Retina (tissue), 1 donor: ENCODE measurements around the gene ACLY.
A peak's percentile ranks its signal among the peaks of the same experiment; 100 is the strongest.
"Not testable (repeated sequence)": the region's sequence is repeated elsewhere in the genome, so short reads cannot be mapped to it uniquely, and the experiment has no call there.

Source experiments
- DNase-seq: peaks from one replicate; pipeline ENCODE4 v3.0.0-alpha.2; 2016

ACLY gene

DNA sequence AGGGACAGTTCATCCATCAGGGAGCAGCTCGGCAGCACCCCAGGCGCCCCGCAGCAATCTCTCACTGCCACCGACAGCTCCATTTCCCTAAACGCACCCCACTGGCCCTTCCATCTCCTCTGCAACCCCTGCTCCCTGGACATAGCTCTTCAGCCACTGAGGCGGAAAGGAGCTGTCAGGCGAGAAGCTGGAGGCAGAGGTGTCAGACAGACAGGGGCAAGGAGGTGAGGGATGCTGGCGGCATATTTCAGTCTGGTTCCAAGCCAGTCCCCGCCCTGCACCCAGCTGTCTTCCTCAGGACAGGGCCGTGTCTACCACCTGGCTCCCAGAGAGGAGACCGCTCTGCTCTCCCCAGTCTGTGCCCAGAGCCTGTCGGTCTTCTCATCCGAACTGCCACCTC, 9.7 kb downstream of the ACLY start:
- DNase-seq: peak; percentile 25

DNA sequence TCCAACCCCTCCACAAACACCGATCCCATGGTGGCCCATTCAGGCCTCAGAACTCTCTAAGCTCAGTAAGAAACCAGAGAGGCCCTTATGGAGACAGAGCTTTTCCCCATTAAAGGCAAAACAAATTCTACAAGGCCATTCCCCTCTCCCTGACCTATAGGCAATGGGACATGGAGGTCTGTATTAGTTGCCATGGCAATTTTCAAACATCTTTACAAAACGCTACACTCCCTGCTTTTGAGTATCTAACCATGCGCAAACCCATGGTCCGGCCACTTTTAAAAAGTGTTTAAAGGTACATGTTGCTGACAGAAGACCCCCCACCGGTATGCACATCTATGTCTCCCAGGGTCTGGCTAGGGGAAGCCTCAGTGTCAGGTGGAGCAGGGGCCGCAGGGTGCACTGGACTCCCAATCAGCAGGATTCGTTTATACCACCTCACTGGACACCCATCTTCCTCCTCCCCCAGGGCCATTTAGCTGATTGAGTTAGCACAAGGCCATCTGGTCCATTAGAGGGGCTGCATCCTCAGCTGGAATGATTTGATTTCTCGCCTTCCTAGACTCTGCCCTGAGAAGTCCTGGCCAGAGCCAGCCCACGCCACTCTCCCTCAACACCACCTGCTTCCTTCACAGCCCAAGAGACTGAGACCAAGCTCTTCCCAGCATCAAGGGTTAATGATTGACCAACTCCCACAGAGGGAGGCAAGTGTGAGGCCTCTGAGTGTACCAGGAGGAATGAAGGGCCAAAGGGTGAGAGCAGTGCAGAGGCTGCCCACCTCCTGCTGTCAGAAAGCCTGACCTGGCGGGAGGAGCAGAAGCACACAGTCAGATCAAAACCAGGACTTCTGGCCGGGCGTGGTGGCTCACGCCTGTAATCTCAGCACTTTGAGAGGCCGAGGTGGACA, 10.9 kb downstream of the ACLY start:
- peak; percentile 67 for DNase-seq

DNA sequence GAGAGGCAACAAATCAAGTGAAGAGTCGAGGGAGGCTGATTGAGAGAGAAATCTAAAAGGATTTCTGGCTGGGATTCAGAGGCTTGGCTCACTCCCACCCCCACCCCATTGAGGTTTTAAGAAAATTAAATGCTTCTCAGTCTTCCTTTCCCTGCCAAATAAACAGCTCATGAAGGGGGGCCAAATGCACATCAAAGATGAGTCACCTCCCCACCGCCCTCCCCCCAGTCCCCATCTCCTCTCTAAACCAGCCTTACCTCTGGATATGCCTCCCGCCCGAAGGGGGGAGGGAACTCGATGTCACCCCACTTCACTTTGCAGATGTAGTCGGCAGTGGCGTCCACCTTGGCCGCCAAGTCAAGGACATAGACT, 11.6 kb downstream of the ACLY start:
- DNase-seq: no peak

DNA sequence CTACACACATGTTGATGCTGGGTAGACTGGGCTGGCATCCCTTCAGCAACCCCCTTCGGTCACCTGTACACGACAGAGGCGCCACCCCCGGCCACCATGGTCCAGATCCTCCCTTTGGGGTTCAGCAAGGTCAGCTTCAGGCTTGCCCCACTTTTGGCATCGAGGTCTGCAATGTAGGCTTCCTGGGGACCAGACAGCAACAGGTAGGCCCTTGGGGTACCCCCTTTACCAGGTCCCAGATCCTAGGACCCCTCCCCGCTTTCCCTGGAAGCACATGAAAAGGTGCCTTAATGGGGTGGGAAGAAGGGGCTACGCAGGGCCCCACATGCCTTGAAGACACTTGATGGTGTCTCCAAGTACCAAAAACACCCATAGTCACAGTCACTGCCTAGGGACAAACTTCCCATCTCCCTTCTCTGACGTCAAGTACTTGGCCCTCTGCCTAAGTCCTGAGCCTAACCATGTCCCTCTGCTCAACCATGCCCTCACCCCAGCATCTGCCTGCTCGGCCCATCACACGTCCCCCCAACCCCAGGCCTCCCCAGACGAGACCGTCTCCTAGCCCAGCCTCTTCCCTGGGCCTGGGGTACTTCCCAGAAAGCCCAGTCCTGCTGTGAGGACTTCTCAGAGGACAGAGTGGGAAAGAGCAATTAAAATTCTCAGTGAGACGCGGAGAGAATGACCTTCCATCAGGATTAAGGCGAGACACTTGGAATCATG, 12.1 kb downstream of the ACLY start:
- no peak for DNase-seq

DNA sequence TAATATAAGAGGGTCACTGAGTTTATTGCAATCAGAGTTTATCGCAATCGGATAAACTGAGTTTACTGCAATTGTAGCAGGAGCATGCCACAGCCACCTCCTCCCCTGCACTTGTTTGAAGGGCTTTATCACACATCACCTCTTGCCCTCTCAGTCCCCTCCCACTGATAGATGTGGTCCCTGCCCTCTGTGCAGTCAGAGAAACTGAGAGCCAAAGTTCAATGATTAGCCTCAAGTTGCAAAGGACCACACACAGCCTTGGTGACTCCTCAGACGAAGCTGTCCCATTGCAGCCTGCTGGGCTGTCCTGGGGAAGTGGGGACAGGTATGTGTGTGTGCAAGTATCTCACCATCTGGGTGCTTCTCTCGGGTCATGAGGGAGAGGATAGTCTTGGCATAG, 13.6 kb downstream of the ACLY start:
- DNase-seq: no peak

DNA sequence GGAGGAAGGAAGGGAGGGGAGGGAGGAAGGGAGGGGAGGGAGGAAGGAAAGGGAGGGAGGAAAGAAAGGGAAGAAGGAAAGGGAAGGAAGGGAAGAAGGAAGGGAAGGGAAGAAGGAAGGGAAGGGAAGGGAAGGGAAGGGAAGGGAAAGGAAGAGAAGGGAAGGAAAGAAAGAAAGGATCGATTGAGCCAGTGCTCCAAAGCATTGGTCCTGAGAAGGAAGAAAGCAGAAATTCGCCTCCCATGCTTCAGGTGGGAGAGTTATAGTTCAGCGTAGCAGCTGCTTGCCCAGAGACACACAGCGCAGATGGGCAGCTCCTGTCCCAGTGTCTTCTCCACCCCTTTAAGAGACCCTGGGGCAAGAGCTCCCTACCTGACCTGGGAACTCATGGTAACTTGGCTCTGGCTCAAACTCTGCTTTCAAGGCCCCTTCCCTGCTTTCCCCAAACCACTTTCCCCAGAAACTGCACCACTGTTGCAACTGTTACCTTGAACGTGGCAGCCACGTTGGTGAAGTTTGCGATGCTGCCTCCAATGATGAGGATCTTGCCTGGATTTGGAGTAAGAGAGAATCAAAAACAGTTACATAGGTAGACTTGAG, 14.4 kb downstream of the ACLY start:
- no peak for DNase-seq

DNA sequence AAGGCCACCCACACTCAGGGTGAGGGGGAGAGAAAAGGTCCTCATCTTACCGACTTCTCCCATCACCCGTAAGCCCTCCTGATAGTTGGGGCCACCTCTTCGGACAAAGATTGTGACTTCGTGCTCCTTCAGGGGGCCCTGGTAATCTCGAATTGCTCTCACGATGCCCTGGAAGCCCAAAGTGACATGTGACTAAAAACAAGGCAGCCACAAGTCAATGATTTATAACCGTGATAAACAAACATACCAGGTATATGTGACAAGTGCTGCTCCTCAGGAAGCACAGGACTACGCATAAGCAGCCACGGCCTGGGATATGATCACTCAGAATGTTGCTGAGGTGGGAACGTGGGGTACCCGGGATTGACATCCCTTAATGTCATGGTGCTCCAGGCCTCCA, 17.1 kb downstream of the ACLY start:
- no peak for DNase-seq

DNA sequence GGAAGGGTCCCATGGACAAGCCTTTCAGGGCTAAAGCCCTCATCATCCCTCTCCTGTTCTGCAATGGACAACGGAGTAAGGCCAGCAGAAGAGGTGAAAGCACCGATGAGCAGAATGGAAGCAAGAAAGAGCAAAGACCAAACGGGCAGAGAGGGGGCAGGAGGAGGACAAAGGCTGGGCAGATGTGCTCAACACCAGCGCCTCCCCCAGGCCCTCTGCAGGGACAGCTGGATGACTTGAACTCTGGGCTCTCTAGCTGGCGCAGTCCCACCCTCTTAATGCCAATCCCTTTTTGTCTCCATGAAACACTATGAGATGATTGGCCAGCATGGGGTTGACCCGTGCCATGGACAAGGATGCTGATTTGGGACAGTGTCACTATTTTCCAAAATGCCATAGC, 22.0 kb downstream of the ACLY start:
- no peak for DNase-seq

DNA sequence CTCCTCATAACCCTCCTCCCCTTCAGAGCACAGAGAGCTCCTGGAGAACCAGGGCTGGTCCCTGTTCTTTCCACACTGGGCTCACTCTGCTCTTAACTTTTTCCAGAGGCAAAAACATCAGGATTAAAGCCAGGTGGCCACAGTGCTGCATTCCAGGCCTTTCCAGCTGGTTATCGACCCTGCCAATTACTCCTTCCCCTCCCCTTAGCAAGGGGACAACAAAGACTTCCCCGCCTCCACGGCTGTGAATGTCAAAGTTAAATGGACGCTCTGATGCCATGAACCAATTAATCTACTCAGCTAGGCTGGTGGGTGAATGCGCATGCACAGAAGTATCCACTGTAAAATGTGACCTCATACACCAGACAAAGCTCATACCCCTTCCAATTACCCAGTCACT, 23.1 kb downstream of the ACLY start:
- DNase-seq: peak; percentile 18

DNA sequence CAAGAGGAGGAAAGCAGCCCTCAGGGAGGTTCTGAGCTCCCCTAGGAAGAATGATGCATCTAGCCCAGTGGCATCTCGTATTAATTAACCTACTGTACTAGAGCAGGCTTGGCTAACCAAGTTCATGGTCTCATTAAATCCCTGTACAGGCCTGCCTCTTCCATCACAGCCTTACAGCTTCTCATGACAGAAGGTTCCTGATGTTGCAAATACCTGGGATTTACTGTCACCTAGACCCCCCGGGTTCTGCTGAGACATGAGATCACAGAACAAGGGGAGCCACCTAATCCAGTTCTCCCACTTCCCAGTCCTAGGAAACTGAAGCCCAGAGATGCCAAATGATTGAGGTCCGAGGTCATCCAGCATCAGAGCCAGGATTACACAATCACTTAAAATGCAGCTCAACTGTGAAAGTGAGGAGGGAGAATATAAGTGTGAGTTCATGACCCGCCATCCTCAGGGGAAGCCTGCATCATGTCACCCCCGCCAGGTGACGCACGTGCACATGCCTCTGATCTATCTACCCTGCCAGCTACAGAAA, 23.9 kb downstream of the ACLY start:
- DNase-seq: no peak

DNA sequence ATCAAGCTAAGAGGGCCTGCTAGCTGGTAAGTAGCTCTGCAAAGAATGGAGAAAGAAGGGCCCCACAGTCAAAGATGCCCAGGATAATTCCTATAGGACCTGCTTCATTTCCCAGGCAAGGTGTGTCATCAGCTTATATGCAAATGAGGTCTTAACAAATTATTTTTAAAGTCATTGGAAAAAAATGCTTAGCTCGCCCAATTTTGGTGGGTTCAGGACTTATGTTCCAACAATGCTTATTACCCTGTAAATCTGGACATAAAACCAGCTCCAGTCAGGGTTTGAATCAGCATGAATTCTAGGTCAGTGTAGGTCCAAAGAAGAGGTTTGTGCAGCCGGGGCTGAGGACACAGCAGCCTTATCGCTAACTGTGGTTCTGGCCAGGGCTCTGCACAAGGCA, 25.4 kb downstream of the ACLY start:
- DNase-seq: no peak

DNA sequence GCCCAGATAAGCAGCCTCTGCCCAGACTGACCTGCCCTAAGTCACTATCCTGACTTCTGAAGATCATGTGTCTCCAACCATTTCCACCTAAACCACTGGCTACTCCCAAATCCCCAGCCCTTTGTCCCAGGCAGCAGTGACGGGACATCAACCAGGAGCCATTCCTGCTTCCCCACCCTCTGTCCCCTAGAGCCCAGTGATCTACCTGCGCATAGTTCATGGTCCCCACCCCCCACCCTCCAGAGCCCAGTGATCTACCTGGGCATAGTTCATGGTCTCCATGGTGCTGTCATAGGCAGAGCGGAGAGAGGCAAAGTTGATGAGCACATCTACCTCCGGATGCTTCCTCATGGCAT, 26.8 kb downstream of the ACLY start:
- DNase-seq: no peak

DNA sequence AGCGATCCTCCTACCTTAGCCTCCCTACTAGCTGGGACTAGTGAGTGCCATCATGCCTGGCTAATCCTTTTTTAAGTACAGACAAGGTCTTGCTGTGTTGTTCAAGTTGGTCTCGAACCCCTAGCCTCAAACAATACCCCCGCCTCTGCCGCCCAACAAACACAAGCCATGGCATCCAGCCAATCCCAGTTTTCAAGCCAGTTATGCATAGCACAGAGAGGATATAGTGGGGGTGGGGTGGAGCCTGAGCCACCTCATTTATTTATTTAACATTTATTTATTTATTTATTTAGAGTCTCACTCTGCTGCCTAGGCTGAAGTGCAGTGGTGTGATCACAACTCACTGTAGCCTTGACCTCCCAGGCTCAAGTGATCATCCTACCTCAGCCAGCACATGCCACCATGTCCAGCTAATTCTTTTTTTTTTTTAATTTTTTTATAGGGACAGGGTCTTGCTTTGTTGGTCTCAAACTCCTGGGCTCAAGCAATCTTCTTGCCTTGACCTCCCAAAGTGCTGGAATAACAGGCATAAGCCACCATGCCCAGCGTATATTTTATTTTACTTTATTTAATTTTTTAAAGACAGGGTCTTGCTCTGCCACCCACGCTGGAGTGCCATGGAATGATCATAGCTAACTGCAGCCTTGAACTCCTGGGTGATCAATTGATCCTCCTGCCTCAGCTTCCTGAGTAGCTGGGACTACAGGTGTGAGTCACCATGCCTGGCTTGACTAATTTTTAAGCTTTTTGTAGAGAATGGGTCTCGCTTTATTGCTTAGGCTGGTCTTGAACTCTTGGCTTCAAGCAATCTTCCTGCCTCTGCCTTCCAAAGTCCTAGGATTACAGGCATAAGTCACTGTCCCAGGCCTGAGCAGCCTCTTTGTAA, 27.4 kb downstream of the ACLY start:
- DNase-seq: no peak

DNA sequence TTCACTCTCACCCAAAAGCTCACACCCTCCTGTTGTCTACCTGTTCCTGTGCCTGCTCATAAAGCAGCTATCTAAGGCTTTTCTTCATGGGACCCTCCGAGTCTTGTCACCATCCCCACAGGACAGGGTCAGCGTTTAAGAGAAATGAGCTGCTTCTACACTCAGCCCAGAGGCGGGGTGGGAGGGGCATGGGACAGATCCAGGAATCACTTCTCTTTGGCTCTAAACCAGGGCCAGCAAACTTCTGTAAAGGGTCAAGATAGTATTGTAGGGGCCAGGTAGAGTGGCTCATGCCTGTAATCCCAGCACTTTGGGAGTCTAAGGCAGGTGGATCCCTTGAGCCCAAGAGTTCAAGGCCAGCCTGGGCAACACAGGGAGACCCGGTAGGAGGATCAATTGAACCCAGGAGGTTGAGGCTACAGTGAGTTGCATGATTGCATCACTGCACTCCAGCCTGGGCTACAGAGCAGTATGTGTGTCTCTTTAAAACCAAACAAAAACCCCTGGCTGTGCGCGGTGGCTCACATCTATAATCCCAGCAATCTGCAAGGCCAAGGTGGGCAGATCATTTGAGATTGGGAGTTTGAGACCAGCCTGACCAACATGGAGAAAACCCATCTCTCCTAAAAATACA, 30.3 kb downstream of the ACLY start:
- no peak for DNase-seq

DNA sequence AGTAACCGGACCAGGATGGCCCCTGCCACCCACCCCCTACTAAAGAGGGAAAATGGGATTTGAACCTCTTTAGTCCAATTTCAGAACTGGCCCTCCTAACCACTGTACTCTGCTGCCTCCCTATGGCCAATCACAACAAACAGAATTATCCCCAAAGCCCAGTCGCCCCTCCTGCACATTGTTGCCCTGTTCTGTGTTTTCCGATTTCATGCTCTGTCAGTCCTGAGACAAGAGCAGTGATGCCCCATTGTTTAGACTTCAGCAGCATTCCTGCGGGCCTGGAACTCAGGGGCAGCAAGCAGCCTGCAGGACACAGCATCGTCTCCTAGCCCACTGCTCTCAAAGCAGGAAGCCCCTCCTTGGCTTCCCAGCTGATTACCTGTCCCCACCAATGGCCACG, 33.0 kb downstream of the ACLY start:
- DNase-seq: peak; percentile 75

DNA sequence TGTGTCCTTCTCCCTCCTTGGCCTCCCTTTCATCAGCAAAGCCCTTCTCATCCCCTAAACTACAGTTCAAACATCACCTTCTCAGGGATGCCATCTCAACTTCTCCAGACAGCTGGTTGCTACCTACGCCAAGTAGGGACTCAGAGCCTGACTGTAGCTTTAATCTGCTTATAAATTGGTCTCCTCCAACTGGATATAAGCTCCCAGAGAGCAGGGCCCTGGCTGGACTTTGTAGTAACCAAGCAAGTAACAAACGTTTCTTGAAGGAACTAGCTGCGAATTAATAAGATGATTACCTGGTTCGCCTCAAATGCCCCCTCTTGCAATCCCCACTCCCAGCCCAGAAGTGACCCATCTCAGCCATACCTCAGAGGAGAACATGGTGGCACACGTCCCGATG, 36.0 kb downstream of the ACLY start:
- no peak for DNase-seq

DNA sequence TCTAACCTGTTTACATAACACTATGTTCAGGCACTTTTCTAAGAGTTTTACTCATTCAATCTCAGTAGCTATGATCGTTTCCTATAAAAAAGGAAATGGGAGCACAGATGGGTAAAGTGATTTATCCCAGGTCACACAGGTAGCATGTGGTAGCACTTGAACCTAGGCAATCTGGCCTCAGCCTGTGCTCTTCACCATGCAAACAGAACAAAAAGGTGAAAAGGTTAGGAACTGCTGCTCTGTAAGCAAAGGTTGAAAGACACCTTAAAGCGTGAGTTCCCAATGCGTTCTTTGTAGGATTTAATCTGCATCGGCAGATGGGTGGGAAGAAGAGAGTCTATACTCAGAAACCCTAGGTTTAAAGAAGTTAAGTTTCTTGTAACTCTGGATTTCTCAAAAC, 38.6 kb downstream of the ACLY start:
- DNase-seq: no peak

DNA sequence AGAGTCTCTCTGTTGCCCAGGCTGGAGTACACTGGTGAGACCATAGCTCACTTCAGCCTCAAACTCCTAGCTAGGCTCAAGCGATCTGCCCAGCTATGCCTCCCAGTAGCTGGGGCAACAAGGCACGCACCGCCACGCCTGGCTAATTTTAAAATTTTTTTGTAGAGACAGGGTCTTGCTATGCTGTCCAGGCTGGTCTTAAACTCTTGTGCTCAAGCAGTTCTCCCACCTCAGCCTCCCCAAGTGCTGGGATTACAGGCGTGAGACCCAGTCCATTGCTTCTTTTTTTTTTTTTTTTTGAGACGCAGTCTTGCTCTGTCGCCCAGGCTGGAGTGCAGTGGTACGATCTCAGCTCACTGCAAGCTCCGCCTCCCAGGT, 44.5 kb downstream of the ACLY start:
- DNase-seq: not testable (repeated sequence)

DNA sequence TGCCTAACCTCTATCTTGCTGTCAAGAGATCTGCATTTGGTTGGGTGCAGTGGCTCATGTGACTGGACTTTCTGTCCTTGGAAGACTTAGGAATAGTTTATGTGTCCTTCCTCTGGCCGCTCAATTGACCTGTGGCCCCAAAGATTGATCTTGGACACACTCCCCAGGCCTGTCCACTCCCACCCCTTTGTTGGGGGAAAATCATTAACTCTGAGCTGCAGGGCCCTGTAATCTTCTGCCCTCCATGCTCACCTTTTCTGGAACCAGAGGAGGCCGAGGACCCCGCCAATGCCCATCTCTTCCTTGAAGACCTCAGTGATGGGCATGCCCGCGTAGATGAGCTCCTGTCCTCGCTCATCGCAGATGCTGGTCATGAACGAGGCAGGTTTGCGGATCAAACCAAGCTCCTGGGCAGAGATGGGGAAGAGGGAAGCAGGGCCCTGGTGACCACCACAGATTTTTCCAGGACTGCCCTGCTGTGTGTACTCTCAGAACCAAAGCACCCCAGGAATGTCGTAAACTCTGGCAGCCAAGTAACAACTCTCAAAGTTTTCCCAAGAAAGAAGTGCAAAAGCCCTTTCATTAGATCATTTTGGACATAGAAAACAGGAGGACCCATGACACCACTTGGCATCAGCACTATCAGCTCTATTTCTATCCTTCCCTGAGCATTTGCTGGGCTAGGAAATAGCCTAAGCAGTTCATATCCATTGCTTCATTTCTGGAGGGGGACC, 45.0 kb downstream of the ACLY start:
- DNase-seq: no peak

DNA sequence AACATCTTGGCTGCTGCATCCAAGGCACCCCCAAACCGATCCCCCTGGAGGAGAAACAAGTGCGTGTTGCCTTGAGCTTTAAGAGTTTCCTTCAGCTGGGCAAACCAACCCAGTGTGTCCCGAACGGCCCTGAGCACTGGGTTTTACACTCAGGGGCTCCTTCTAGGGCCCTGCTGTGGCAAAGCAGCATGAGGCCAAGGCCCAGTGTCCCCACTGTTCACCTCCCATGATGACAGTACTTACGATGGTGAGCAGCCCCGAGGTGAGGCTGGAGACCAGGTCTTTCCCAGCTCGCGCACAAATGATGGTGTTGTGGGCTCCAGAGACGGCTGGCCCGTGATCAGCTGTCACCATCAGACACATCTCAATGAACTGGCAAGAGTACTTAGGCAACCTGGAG, 47.0 kb downstream of the ACLY start:
- no peak for DNase-seq

DNA sequence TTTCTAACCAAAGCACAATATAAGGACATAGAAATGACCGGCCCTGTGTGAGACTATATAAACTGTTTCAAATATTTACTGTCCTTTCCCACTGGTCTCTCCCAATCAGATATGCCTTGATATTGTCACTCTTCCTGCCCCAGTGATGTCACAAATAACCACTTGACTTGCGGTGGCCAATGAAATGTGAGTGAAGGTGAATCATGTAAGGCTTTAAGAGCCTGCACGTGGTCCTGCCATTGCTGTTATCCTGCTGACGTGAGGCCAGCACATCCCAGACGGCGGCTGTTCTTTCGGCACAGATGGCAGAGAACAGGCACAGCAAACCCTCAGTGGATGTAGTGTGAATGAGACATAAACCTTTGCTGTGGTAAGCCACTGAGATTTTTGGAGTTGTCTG, 48.1 kb downstream of the ACLY start:
- DNase-seq: no peak

DNA sequence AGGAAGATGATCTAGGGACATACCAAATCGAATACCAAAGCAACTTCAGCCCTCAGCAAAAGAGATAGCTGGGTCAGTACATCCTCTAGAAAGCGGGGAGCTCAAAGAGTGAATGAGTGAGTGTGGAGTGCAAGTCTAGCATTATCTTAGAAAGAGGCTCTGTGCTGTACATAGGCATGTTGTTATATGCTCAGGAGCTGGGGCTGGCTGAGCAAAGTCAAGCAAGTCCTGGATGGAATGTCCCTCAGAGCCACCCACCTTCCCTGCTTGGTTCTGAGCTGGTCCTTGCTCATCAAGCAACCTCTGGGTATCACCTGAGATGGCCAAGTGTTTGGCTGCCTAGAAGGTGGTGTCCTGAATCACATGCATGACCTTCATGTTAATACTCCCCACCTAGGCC, 48.7 kb downstream of the ACLY start:
- DNase-seq: no peak
